NCI-H146 treated with DMSO at 0.1 percent for 48 hours (cell line): ENCODE measurements around the gene CYB561D2.

ENCODE experiments used
- DNase-seq: peaks from one replicate; lab custom pipeline; 2025; ENCODE audit not compliant: unreplicated experiment; lab: John Stamatoyannopoulos, UW

The CYB561D2 gene

DNA sequence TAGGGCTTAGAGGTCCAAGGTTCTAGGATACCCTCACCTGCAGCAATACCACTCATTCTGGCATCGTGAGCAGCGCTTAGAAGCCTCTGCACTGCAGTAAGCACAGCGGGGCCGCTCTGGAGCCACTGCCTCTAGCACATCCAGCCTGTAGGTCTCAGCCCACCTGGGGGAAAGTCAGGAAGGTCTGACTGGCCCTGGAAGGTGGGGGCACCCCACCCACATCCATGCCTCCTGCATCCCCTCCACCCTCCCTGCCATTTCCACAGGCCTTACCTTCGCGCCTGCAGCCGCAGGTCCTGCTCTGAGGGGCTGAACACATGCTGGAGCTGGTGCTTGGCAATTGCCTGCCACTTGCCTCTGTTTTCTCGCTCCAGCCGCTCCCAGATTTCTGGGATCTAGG is 9.1 kb upstream of the CYB561D2 start:
- DNase-seq, result no peak

DNA sequence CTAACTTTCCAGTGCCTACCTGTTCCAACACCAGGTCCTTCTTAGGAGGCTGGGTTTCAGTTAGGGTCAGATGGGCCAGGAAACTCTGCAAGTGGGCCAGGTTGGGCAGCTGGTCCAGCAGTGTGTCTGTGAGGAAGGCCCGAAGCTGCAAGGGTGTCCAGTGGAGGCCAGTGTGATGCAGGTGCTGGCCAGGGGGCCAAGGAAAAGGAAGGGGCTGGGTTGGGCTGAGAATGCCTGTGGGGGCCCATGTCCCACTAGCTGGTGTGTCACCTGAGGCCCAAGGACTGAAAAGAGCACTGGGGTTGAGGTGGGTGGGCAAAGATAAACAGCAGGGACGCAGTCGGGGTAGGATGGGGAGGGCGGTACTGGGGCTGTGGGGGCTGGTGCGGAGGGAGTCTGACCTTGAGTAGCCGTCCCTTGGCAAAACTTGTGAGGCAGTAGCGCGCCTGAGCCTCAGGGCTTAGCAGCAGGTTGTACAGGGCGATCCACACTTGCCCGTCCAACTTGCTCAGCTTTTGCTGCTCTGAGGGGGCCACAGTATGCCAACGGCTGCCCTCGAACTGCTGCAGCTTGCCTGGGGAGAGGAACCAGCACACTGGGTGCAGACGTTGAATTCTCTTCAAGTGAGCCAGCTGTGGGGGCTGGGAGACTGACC is 8.5 kb upstream of the CYB561D2 start:
- DNase-seq, result no peak

DNA sequence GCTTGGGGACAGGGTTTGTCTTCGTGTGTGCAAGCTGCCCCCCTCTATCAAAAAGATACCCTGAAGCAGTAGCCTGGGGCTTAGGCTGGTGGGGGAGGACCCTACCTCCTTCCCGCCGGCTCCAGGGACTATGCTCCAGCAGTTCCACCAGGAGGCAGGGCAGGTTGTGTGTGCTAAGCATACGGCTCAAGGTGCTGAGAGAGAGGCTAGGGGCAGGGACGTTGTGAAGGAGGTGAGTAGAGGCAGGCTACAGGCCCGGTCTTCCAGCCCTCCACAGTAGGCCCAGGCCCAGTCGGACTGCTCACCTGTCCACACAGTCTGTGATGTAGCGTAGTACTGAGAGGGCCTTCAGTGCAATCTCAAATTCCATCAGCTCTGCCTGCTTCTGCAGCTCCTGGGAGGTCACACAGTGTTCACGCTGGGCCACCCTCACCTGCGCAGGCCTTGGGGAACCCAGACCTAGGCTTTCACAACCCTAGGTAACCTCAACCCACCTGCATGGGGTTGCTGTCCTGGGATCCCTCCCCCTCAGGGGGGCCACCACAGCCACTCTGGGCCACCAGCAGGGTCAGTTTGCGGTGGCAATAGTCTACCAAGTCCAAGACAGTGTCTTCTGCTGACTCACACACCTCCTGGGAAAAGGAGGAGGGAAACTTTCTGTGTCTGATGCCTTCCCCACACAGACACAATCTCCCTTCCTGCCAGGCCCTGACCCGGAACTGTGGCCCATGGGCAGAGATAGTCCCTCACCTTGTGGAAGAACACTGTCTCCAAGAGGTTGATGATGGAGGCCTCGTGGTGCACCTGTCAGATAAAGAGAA is 7.6 kb upstream of the CYB561D2 start:
- no peak for DNase-seq

DNA sequence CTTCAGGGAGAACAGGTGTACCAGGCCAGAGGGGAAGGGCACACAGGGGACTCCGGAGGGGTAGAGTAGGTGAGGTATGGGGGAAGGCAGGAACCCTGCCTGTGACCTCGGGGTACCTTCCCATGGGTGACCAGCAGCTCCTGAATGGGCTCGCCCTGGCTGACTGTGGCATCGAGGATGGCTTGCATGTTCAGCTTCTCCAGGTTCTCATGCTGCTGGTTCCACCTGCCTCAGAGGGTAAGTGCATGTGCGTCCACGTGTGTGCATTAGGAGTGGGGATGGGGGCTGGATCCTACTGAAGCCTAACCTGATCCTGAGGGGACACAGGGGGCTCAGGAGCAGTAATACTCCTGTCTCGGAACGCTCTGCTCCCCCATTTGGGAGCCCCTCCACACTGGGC is 5.7 kb upstream of the CYB561D2 start:
- DNase-seq, result no peak

DNA sequence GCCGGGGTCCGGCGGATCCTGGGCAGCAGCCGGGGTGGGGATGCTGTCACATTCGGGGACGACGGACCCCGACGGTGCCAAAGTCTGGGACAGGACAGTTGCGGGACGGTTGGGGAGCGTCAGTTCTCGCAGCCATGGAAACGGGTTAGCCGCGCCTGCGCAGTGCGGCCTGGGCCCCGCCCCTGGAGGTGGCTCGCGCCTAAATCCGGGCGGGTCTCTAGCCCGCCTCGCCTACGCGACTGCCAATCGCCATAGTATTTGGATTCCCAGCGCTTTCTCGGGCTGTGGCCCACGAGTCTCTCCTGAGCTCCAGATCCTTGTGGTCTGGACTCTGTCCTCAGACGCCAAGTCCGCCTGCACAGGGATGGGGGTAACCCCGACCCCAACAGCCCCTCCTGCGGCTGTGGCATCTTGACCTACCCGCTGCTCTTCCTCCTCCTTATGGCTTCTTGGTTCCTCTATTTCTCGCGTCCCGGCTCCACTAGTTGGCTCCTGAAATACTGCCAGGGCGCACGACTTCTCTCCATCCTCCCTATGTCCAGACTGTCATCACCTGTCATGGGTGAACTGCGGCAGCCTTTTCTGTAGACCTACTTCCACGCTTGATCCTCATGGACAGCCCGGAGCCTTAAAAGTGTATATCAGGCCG is 5.0 kb upstream of the CYB561D2 start, which contains the start of gene ZMYND10:
TSS of gene ZMYND10 (minus strand) at position 147 of the 649 bp plus-strand sequence. CDS start 153 bp downstream, outside the sequence.
- peak; percentile 13 for DNase-seq

DNA sequence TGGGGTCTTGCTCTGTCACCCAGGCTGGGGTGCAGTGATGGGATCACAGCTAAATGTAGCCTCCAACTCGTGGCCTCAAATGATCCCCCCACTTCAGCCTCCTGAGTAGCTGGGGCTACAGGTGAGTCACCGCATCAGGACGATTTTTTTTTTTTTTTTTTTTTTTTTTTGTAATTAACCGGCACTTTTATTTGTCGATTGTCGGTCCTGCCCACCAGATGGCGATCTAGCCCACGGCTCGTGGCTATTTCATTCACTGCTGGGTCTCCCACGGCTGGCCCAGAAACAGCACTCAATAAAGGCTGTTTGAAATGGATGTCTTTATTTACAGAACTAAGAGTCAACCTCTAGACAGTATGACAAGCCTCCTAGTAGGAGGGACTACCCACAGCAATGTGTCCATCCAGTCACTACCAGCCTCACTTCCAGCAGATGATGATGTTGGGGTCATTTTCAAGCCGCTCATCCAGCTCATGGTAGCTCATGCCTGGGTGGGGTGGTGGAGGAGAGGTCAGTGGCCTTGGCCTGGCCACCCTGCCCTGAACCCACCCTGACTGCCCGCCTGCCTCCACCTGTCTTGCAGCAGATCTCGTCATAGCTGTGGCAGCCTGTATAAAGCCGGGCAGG is 3.4 kb upstream of the CYB561D2 start:
- DNase-seq, result peak; percentile 35

- DNase-seq, result no peak
These were observed 492 bp upstream of the CYB561D2 start for GRCh38 chr3:50350213-50350526.

- DNase-seq, result no peak
These were observed 648 bp downstream of the CYB561D2 start for GRCh38 chr3:50351323-50351697.

DNA sequence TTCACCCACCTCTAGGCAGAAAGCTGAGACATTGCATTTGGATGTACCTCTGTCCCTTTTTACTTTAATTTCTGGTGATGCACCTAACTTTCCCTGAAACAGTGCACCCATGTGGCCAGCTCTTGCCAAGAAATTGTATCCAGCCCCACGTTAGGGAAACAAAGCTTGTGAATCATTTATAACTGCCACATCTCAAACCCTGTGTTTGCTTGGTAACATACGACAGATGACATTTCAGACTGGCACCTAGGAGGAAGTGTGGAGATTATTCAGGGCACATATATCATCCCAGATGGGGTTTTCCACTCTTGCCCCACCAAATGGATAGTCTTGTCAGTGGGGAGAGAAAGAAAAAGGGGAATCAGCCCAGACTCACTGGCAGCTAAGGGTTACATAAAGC is 2.1 kb downstream of the CYB561D2 start:
- DNase-seq, result no peak

GRCh38 chr3:50353245-50354004 is 2.8 kb downstream of the CYB561D2 start:
- no peak for DNase-seq

- DNase-seq, result no peak
These were observed 3.6 kb downstream of the CYB561D2 start for GRCh38 chr3:50354186-50354764.

GRCh38 chr3:50354850-50355249 is 4.2 kb downstream of the CYB561D2 start:
- DNase-seq, result no peak

DNA sequence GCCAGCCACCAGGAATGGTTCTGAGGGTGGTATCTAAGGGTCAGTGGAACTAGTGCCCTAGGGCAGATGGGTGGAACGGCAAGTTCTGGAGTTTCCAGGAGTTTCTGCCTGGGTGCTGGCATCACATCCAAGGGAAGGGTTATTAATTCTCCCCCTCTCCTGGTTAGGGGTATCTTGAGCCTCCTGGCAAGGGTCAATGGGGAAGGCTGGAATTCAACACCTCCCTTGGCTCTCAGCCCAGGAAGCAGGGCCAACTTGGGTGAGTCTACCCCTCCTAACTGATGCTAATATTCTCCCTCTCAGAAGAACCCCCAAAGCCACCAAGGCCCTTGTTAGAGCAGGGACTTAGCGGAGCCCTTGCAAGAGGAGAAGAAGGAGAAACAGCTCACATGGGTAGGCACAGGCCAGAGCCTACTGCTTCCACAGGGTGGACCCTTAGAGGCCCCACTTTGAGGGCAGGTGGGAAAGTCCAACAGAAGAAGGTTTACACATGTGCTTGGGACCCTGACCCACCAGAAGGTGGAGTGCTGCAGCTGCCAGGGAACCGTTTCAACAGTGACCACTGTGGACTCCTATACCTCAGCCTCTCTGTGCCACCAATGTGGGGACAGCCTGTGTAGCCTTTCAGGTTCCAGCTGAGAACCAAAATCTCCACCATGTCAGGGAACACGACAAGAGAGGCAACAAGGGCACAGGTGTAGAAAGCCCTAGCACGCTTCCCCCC is 5.3 kb downstream of the CYB561D2 start:
- no peak for DNase-seq

- DNase-seq, result no peak
These were observed 5.9 kb downstream of the CYB561D2 start for GRCh38 chr3:50356553-50356952.

- DNase-seq, result no peak
These were observed 6.8 kb downstream of the CYB561D2 start for GRCh38 chr3:50357481-50357880.

GRCh38 chr3:50358355-50358910 is 7.8 kb downstream of the CYB561D2 start:
- no peak for DNase-seq

- peak; percentile 93 for DNase-seq
These were observed 8.5 kb downstream of the CYB561D2 start, which contains the start of gene TMEM115 for GRCh38 chr3:50358911-50359759. TMEM115 (minus strand) TSS chr3:50359521; CDS start chr3:50359063, 458 bp downstream.

DNA sequence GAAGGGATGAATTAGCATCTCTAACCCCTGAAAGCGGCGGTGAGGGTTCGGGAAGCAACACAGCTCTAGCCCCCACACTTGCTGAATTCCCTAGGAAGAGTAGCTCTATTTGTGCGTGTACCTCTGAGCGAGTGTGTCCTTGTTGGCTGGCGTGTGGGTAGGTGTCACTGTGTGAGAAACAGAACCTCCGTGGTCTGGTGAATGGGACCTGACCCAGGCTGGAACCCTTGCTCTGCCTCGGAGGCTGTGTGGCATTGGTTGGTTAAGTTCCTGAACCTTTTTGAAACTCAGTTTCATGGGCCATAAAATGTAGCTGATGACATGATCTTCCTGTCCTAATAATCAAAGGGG is 9.1 kb downstream of the CYB561D2 start:
- no peak for DNase-seq
